Astrocyte of the spinal cord (primary cell): ENCODE data around the gene SULT1A1.

Experiments
- DNase-seq: peaks from one replicate; pipeline ENCODE4 v3.0.0; 2011; ENCODE audit warnings: low read depth, low spot score
- H3K4me3 ChIP-seq: 2 replicates; pipeline ENCODE4 v1.5.1; 2011; ENCODE audit warnings: low read depth, mild to moderate bottlenecking, low read length, moderate library complexity
- in situ Hi-C: cut with HindIII; loops from 2 replicates; pipeline ENCODE4 v1.10.0; 2017; ENCODE audit warnings: low sequenced_read_pairs
- TF ChIP-seq, protein P1 (sequence below): IDR thresholded peaks from 2 replicates; pipeline ENCODE4 v1.5.1; 2012; ENCODE audit warnings: low read depth, mild to moderate bottlenecking, low read length, inconsistent platforms

Gene SULT1A1

DNA sequence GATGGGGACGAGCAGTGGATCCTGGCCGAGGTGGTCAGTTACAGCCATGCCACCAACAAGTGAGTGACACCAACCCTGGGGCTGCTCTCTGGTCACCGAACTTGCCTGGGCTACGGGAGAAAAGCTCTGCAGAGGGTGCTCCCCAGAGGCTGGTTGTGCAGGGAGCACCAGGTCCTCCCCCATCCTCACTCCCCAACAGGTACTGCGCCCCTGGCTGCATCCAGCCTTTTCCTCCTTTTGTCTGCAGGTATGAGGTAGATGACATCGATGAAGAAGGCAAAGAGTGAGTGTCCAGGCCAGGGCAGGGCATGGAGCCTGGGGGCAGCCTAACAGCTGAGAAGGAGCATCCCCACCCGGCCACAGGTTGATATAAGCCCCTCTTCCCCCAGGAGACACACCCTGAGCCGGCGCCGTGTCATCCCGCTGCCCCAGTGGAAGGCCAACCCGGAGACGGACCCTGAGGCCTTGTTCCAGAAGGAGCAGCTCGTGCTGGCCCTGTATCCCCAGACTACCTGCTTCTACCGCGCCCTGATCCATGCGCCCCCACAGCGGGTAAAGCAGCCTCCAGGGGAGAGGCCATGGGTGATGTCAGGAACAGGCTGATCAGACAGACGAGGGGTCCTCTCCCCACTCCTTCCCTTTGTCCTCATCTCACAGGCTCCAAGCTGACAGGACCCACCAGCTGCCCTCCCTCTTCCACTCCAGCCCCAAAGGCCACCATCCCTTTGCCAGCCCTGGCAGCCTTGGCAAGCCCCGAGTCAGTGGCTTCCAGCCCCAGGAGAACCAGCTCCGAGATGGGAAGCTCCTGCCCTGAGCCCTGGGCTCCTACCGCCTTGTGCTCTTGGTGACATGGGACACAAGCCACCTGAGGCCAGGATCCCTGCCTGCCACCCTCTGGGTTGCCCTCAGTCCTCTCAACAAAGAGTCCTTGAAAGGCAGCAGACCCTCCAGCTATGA, 19.2 kb downstream of the SULT1A1 start:
- in situ Hi-C loops: no loop called here
- no peak for DNase-seq
- no peak overlapping the region for H3K4me3 ChIP-seq
- TF ChIP-seq, protein P1, sequence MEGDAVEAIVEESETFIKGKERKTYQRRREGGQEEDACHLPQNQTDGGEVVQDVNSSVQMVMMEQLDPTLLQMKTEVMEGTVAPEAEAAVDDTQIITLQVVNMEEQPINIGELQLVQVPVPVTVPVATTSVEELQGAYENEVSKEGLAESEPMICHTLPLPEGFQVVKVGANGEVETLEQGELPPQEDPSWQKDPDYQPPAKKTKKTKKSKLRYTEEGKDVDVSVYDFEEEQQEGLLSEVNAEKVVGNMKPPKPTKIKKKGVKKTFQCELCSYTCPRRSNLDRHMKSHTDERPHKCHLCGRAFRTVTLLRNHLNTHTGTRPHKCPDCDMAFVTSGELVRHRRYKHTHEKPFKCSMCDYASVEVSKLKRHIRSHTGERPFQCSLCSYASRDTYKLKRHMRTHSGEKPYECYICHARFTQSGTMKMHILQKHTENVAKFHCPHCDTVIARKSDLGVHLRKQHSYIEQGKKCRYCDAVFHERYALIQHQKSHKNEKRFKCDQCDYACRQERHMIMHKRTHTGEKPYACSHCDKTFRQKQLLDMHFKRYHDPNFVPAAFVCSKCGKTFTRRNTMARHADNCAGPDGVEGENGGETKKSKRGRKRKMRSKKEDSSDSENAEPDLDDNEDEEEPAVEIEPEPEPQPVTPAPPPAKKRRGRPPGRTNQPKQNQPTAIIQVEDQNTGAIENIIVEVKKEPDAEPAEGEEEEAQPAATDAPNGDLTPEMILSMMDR: no peak

DNA sequence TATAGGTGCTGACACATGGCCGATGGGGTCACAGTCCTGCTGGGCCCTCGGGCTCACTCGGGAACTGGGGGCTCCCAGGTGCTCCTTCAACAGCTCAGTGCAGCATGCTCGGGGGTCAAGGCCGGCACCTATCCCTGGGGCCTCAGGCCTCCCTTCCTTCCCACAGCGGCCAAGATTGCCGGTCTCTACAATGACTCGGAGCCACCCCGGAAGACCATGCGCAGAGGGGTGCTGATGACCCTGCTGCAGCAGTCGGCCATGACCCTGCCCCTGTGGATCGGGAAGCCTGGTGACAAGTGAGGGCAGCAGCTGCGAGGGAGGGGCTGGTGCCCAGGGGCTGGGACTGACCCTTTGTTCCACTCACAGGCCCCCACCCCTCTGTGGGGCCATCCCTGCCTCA, 19.9 kb downstream of the SULT1A1 start:
- DNase-seq: no peak
- no peak overlapping the region for H3K4me3 ChIP-seq
- in situ Hi-C loops: no loop called here
- TF ChIP-seq, protein P1: no peak

DNA sequence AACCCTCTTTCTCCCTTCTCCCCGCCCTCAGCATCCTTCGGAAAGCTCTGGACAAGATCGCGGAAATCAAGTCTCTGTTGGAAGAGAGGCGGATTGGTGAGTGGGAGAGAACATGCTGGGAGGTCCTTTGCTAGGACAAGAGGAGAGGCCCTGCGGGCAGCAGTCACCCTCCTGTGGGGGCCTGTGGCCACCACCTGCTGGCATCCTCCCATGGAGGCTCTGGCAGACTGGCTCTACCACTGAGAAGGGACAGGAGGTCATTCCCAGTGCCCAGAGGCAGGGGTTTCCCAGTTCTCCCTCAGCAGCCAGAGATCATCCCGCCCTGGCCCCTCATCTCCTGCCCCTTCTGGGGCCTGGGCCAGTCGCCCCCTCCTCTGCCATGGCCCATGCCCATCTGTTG, 20.8 kb downstream of the SULT1A1 start:
- TF ChIP-seq, protein P1: no peak
- in situ Hi-C loops: no loop called here
- no peak for DNase-seq
- no peak overlapping the region for H3K4me3 ChIP-seq

DNA sequence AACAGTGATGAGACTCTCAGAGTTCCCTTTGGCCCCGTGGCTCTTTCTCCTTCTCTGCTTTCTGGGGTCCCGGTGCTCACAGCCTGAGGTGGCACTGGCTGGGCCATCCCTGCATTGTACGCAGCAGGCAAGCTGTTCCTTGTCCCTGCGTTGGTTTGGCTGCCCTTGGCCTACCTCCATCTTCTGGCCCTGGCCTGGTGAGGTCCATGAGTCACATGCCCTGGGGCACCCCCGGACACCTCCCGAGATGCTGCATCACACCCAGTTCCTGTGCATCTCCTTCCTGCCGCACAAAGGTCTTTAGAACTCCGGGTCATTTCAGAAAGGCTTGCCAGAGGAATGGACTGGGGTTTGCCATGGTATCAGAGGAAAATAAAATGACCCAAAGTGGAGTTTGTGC, 22.5 kb downstream of the SULT1A1 start:
- no peak overlapping the region for H3K4me3 ChIP-seq
- in situ Hi-C loops: no loop called here
- TF ChIP-seq, protein P1: no peak
- no peak for DNase-seq

DNA sequence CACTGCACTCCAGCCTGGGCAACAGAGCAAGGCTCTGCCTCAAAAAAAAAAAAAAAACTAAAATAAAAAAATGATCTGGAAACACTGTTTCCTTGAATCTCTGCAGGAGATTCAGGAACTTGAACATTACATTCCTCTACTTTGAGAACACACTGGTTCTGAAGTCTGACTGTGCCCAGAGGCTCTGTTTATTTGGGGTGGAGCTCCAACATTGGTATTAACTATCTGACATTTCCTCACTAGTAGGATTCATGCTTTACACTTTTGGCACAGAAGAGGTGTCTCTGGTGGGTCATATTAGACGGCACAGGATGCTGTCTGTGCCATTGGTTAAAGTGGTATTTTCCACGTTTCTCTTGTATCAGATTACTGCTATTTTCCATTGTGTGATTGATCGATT, 23.4 kb downstream of the SULT1A1 start:
- in situ Hi-C loops: no loop called here
- no peak for DNase-seq
- no peak overlapping the region for H3K4me3 ChIP-seq
- TF ChIP-seq, protein P1: no peak

DNA sequence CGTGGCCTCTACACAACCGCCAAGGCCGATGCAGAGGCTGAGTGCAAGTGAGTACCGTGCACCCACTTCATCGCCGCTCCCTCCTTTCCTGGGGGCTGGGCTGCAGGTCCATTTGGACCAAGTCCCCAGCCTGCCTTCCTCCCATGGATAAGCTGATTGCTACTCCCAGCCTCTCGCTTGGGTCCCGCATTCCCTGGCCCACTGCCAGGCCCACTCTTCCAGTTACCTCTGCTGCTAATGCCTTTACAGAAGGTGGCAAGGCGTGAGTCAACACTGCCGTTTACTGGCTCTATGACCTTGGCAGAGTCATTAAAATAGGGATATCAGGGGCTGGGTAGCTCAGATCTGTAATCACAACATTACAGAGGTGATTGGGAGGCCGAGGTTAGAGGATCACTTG, 24.2 kb downstream of the SULT1A1 start:
- DNase-seq: no peak
- in situ Hi-C loops: no loop called here
- TF ChIP-seq, protein P1: no peak
- H3K4me3 ChIP-seq: no peak overlapping the region
